GM18502 (cell line): ENCODE results near the gene ADIG.

Experiments used
- ATAC-seq: cut with Tn5 transposase; IDR thresholded peaks from one replicate; pipeline ENCODE4 v1.9.1; 2021; ENCODE audit warnings: mild to moderate bottlenecking; ENCODE audit not compliant: unreplicated experiment, poor library complexity

ADIG gene

GRCh38 chr20:38600057-38600456 is 19.1 kb downstream of the ADIG start:
- no peak for ATAC-seq

GRCh38 chr20:38601216-38602184 is 20.5 kb downstream of the ADIG start, which contains the start of gene ARHGAP40:
Gene ARHGAP40 (plus strand): TSS chr20:38601809.
- peak; percentile 60 for ATAC-seq

- no peak for ATAC-seq
Observed at GRCh38 chr20:38602185-38602581, 21.2 kb downstream of the ADIG start.

- no peak for ATAC-seq
Observed at GRCh38 chr20:38603286-38603685, 22.3 kb downstream of the ADIG start.

GRCh38 chr20:38604873-38605303 is 23.9 kb downstream of the ADIG start:
- no peak for ATAC-seq

- ATAC-seq, result no peak
Observed at GRCh38 chr20:38607351-38607750, 26.4 kb downstream of the ADIG start.

- no peak for ATAC-seq
Observed at GRCh38 chr20:38608188-38608587, 27.2 kb downstream of the ADIG start.

- ATAC-seq, result no peak
Observed at GRCh38 chr20:38609815-38610214, 28.8 kb downstream of the ADIG start.

GRCh38 chr20:38610521-38610920 is 29.5 kb downstream of the ADIG start:
- ATAC-seq, result no peak

GRCh38 chr20:38612751-38613515 is 31.9 kb downstream of the ADIG start:
- no peak for ATAC-seq

- ATAC-seq, result no peak
Observed at GRCh38 chr20:38615283-38615682, 34.3 kb downstream of the ADIG start.

GRCh38 chr20:38616457-38616856 is 35.5 kb downstream of the ADIG start:
- ATAC-seq, result no peak

- ATAC-seq, result no peak
Observed at GRCh38 chr20:38617011-38617829, 36.2 kb downstream of the ADIG start.

GRCh38 chr20:38617830-38618196 is 36.8 kb downstream of the ADIG start:
- no peak for ATAC-seq

- ATAC-seq, result no peak
Observed at GRCh38 chr20:38620441-38620840, 39.4 kb downstream of the ADIG start.

GRCh38 chr20:38623061-38623460 is 42.1 kb downstream of the ADIG start:
- no peak for ATAC-seq

GRCh38 chr20:38624084-38624483 is 43.1 kb downstream of the ADIG start:
- ATAC-seq, result no peak

- no peak for ATAC-seq
Observed at GRCh38 chr20:38625896-38626295, 44.9 kb downstream of the ADIG start.

- ATAC-seq, result no peak
Observed at GRCh38 chr20:38626921-38627659, 46.1 kb downstream of the ADIG start.
